SK-N-SH treated with all-trans-retinoic acid at 6 μM for 48 hours (cell line): Measurements from ENCODE around the gene NLRP1.

Source experiments
- ARNTL ChIP-seq: fragments of 450-650 bp; formaldehyde crosslinking; IDR thresholded peaks from 2 replicates; pipeline ENCODE4 v1.5.0; 2020; ENCODE audit warnings: low read depth, mild to moderate bottlenecking, moderate library complexity, borderline replicate concordance
- OSR1 ChIP-seq: fragments of 250-450 bp; sonication (Bioruptor Pico); IDR thresholded peaks from 2 replicates; pipeline ENCODE4 v1.8.0; 2022; ENCODE audit warnings: moderate library complexity, mild to moderate bottlenecking, inconsistent platforms
- TCF4 ChIP-seq: fragments of 250-450 bp; sonication (Bioruptor Pico); IDR thresholded peaks from 2 replicates; pipeline ENCODE4 v1.8.0; 2021; ENCODE audit warnings: mild to moderate bottlenecking, moderate library complexity, borderline replicate concordance
- TOX ChIP-seq: fragments of 250-450 bp; sonication (Bioruptor Pico); IDR thresholded peaks from 2 replicates; pipeline ENCODE4 v1.8.0; 2021; ENCODE audit warnings: mild to moderate bottlenecking, moderate library complexity, borderline replicate concordance
- ZC3H10 ChIP-seq: fragments of 250-450 bp; sonication (Bioruptor Pico); IDR thresholded peaks from 2 replicates; pipeline ENCODE4 v1.5.1; 2021; ENCODE audit warnings: mild to moderate bottlenecking, moderate library complexity

GRCh38 chr17:5592382-5592781 lies 8.1 kb upstream of the NLRP1 start:
- TF ChIP-seq TCF4 (CRISPR knock-in tag) (no peak), TOX (CRISPR knock-in tag) (no peak), ARNTL (CRISPR knock-in tag) (no peak), OSR1 (CRISPR knock-in tag) (no peak), ZC3H10 (no peak)
